ENCODE measurements around the gene TNXB. TPM values are rescaled to one million over a fixed set of nuclear protein-coding genes. Genes with fewer than 3 reads are reported as not detected.

Gene TNXB
- total RNA-seq, 1 donor: 17.7 TPM

GRCh38 chr6:32151863-32152768, 43.0 kb upstream of the TNXB start, which contains the start of gene PRRT1:
Gene PRRT1 (minus strand): TSS chr6:32151939. CDS start chr6:32151827, 112 bp downstream.
- peak within 1 kb of the TSS; percentile 75 for H3K4me3 ChIP-seq (ENCODE audit: low read depth, low read length)
- no peak for TF ChIP-seq CTCF (IDR thresholded peaks at IDR 0.05; ENCODE audit: insufficient read depth, low read depth, low read length)
- no peak for DNase-seq (ENCODE audit: low read depth)

GRCh38 chr6:32151181-32151862, 42.2 kb upstream of the TNXB start:
- peak overlapping the region; percentile 75 for H3K4me3 ChIP-seq (ENCODE audit: low read depth, low read length)
- DNase-seq (ENCODE audit: low read depth): no peak
- TF ChIP-seq CTCF (IDR thresholded peaks at IDR 0.05; ENCODE audit: insufficient read depth, low read depth, low read length): no peak

- no peak for TF ChIP-seq CTCF (IDR thresholded peaks at IDR 0.05; ENCODE audit: insufficient read depth, low read depth, low read length)
- no peak for DNase-seq (ENCODE audit: low read depth)
- H3K4me3 ChIP-seq (ENCODE audit: low read depth, low read length): peak overlapping the region; percentile 75
Observed at GRCh38 chr6:32149932-32150870, 41.1 kb upstream of the TNXB start.

GRCh38 chr6:32149092-32149755, 40.1 kb upstream of the TNXB start:
- no peak for TF ChIP-seq CTCF (IDR thresholded peaks at IDR 0.05; ENCODE audit: insufficient read depth, low read depth, low read length)
- DNase-seq (ENCODE audit: low read depth): no peak
- H3K4me3 ChIP-seq (ENCODE audit: low read depth, low read length): no peak overlapping the region

- no peak for DNase-seq (ENCODE audit: low read depth)
- H3K4me3 ChIP-seq (ENCODE audit: low read depth, low read length): no peak overlapping the region
- TF ChIP-seq CTCF (IDR thresholded peaks at IDR 0.05; ENCODE audit: insufficient read depth, low read depth, low read length): no peak
Observed at GRCh38 chr6:32148289-32149091, 39.4 kb upstream of the TNXB start.
